ENCODE measurements around the gene CCL1. TPM values are rescaled to one million over a fixed set of nuclear protein-coding genes. Genes with fewer than 3 reads are reported as not detected.

Gene CCL1
- total RNA-seq, 2 donors from 2014 or later = not detected

DNA sequence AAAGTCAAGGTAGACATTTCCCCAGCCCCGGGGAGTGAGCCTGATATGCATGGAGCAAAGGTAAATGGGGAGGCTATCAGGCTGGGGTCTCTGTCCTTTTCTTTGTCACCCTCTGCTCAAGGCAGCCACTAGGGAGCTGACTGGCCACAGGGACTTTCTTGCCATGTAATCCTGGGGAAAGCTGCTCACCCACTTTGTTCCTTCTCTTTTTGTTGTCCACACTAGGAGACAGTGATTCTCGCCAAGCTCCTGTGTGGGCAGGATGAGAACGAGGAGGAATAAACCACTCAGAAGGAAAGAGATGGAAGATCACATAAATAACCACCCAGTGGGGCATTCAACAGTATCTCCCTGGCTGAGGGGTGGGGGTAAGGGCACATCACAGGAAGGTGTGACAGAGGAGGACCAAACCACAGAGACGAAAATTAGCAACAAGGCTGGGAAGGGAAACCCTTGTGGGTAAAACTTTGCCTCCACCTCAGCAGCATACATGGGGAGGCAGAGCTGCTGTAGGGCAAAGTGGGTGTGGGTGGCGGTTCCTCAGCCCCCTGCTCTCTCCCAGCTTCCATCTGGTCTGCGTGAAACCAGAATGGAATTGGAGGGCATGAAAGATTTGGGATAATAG is 26.2 kb upstream of the CCL1 start:
- Histone ChIP-seq H3K9ac (ENCODE audit: low read depth in 2 of 2, low read length in 2 of 2) (no peak overlapping the region), H3K4me3 (no peak overlapping the region), H3K9me3 (no peaks in the 10 kb centered on the region), H3K4me1 (no peaks in the 10 kb centered on the region), H3K27me3 (no peaks in the 10 kb centered on the region), H3K27ac (no peak overlapping the region), H3K36me3 (no peaks in the 10 kb centered on the region)
- intact Hi-C loops (cut with DNase I) = no loop called here
- TF ChIP-seq, protein P1, sequence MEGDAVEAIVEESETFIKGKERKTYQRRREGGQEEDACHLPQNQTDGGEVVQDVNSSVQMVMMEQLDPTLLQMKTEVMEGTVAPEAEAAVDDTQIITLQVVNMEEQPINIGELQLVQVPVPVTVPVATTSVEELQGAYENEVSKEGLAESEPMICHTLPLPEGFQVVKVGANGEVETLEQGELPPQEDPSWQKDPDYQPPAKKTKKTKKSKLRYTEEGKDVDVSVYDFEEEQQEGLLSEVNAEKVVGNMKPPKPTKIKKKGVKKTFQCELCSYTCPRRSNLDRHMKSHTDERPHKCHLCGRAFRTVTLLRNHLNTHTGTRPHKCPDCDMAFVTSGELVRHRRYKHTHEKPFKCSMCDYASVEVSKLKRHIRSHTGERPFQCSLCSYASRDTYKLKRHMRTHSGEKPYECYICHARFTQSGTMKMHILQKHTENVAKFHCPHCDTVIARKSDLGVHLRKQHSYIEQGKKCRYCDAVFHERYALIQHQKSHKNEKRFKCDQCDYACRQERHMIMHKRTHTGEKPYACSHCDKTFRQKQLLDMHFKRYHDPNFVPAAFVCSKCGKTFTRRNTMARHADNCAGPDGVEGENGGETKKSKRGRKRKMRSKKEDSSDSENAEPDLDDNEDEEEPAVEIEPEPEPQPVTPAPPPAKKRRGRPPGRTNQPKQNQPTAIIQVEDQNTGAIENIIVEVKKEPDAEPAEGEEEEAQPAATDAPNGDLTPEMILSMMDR (IDR thresholded peaks at IDR 0.05) = no peak
- no peak for DNase-seq

DNA sequence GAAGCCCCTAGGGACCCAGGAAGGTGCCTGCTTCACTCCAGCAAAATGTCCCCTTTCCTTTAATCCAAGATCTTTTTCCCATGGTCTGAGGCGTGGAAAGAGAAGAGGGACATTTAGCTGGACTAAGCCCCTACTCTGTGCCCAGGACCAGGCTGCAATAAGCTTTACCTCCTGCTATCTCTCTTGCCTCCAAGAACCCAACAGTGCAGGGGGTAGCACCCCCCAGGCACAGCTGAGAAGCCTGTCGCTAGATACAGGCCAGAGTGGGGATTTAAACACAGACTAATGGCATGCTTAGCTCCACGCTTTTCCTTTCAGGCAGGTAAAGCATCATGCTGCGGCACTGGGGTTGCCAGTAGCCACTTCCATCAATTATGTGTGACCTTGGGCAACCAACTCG is 24.5 kb upstream of the CCL1 start:
- intact Hi-C loops (cut with DNase I) = no loop called here
- Histone ChIP-seq H3K4me1 (no peaks in the 10 kb centered on the region), H3K27ac (no peak overlapping the region), H3K4me3 (no peak overlapping the region), H3K9me3 (no peaks in the 10 kb centered on the region), H3K9ac (ENCODE audit: low read depth in 2 of 2, low read length in 2 of 2) (no peak overlapping the region), H3K36me3 (no peaks in the 10 kb centered on the region), H3K27me3 (no peaks in the 10 kb centered on the region)
- DNase-seq = no peak
- TF ChIP-seq, protein P1 (IDR thresholded peaks at IDR 0.05) = no peak

DNA sequence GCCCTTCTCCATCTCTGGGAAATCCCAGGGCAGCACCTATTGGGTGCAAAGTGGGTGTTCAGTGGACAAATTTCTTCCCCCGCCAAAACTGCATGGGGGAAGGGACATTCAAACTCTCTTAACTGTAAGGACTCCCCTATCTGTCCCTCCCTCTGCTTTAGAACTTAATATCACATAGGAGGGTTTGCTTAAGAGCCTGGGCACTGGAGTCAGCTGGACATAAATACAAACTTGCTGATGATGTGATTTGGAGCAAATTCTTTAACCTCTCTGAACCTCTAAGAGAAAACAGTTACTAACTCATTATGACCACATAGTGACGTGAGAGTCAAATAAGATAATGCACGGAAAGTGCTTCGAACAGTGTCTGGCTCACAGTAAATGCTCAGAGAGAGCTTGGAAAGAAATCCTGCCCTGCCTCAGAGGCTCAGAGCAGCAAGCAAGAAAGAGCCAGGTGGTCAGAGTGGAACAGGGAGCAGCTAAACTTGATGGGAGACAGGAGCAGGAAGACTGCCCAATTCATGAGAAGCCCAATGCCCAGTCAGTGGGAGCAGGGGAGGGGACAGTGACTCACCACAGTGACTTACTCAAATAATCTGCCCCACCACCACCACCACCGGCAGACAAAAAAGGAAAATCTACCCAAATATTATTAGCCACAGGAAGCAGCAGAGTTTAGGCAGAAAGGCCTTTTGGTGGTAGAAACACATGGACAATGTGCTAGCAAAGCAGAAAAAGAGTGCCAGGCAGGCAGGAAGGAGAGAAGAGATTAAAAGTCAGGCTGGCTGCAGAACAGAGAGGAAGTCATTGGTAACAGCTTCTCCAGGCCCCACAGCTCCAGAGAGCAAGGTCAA is 23.9 kb upstream of the CCL1 start:
- H3K36me3 ChIP-seq = no peaks in the 10 kb centered on the region
- no peak overlapping the region for H3K9ac ChIP-seq (ENCODE audit: low read depth in 2 of 2, low read length in 2 of 2)
- no peaks in the 10 kb centered on the region for H3K27me3 ChIP-seq
- H3K9me3 ChIP-seq = no peaks in the 10 kb centered on the region
- no peak for DNase-seq
- H3K4me1 ChIP-seq = no peaks in the 10 kb centered on the region
- H3K4me3 ChIP-seq = no peak overlapping the region
- H3K27ac ChIP-seq = no peak overlapping the region
- TF ChIP-seq, protein P1 (IDR thresholded peaks at IDR 0.05) = no peak
- intact Hi-C loops (cut with DNase I) = no loop called here

DNA sequence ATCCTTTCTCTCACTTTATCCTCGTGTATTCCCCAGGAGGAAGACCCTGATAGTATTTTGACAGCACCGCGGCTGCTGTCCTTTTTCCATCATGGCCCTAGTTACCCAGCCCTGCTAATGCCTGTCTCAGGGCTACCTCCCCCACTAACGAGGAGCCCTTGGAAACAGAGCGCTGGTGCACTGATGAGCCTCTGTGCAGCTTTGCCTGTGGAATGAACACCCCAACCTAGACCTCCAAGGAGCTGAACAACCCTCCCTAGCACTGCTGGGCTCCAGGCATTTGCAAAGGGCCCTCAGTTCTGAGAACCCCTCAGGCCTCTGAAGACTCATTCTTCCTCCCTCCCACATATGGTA is 23.3 kb upstream of the CCL1 start:
- H3K9ac ChIP-seq (ENCODE audit: low read depth in 2 of 2, low read length in 2 of 2) = no peak overlapping the region
- DNase-seq = no peak
- H3K27ac ChIP-seq = no peak overlapping the region
- H3K4me3 ChIP-seq = no peak overlapping the region
- H3K9me3 ChIP-seq = no peaks in the 10 kb centered on the region
- no peaks in the 10 kb centered on the region for H3K36me3 ChIP-seq
- H3K4me1 ChIP-seq = no peaks in the 10 kb centered on the region
- H3K27me3 ChIP-seq = no peaks in the 10 kb centered on the region
- TF ChIP-seq, protein P1 (IDR thresholded peaks at IDR 0.05) = no peak
- intact Hi-C loops (cut with DNase I) = no loop called here

DNA sequence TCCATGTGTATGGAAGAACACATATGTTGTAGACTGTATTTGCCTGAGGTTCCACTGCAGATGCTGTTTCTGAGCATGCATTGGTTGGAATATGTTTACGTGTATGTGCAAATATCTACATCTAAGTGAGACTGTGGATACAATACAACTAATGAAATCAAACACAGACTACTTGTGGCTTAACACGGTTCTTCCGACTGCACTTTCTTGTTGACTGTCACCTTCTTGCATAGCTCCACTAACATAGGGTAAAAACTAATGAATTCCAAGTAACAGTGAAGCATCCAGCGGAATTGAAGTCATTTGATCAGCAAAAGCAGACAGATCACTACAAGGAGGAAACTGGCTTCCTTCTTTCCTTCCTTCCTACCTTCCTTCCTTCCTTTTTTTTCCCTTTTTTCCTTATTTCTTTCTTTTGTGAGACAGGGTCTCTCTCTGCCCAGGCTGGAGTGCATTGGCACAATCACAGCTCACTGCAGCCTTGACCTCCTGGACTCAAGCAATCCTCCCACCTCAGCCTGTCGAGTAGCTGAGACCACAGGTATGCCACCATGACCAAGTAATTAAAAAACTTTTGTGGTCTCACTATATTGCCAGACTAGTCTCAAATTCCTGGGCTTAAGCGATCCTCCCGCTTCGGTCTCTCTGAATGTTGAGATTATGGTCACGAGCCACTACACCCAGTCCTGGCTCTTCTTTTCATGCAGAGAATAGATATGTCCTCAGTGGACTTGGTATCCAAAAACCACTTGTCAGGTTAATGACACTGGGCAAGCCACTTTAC is 22.0 kb upstream of the CCL1 start:
- TF ChIP-seq, protein P1 (IDR thresholded peaks at IDR 0.05) = no peak
- no peak for DNase-seq
- Histone ChIP-seq H3K4me1 (no peaks in the 10 kb centered on the region), H3K9ac (ENCODE audit: low read depth in 2 of 2, low read length in 2 of 2) (no peak overlapping the region), H3K27me3 (no peaks in the 10 kb centered on the region), H3K4me3 (no peak overlapping the region), H3K27ac (no peak overlapping the region), H3K36me3 (no peaks in the 10 kb centered on the region), H3K9me3 (no peaks in the 10 kb centered on the region)
- intact Hi-C loops (cut with DNase I) = no loop called here

Measured in colonic mucosa (tissue), 4 donors.